Pons (tissue), 1 donor: ENCODE measurements around the gene WDR7.

Experiments
- DNase-seq: peaks from one replicate; pipeline ENCODE4 v3.0.0-alpha.2; 2016; ENCODE audit warnings: low spot score

The WDR7 gene

GRCh38 chr18:56890632-56891031 lies 239.5 kb downstream of the WDR7 start:
- no peak for DNase-seq

- DNase-seq: no peak
Observed at GRCh38 chr18:56891116-56891515, 240.0 kb downstream of the WDR7 start.

- no peak for DNase-seq
Observed at GRCh38 chr18:56891870-56892269, 240.7 kb downstream of the WDR7 start.

GRCh38 chr18:56897122-56897521 lies 246.0 kb downstream of the WDR7 start:
- DNase-seq: no peak

- no peak for DNase-seq
Observed at GRCh38 chr18:56899660-56900059, 248.5 kb downstream of the WDR7 start.

GRCh38 chr18:56900195-56901094 lies 249.3 kb downstream of the WDR7 start:
- peak; percentile 26 for DNase-seq

GRCh38 chr18:56901919-56902318 lies 250.8 kb downstream of the WDR7 start:
- DNase-seq: peak; percentile 56

GRCh38 chr18:56902653-56903052 lies 251.5 kb downstream of the WDR7 start:
- no peak for DNase-seq

GRCh38 chr18:56903686-56904085 lies 252.5 kb downstream of the WDR7 start:
- DNase-seq: no peak

- DNase-seq: no peak
Observed at GRCh38 chr18:56907771-56908170, 256.6 kb downstream of the WDR7 start.

GRCh38 chr18:56910237-56910636 lies 259.1 kb downstream of the WDR7 start:
- DNase-seq: no peak

- no peak for DNase-seq
Observed at GRCh38 chr18:56910967-56911366, 259.8 kb downstream of the WDR7 start.

GRCh38 chr18:56913941-56914340 lies 262.8 kb downstream of the WDR7 start:
- DNase-seq: peak; percentile 12

GRCh38 chr18:56919190-56919589 lies 268.0 kb downstream of the WDR7 start:
- DNase-seq: no peak

GRCh38 chr18:56921896-56922480 lies 270.8 kb downstream of the WDR7 start:
- no peak for DNase-seq

GRCh38 chr18:56926734-56927133 lies 275.6 kb downstream of the WDR7 start:
- no peak for DNase-seq

- DNase-seq: no peak
Observed at GRCh38 chr18:56927786-56928185, 276.6 kb downstream of the WDR7 start.

- DNase-seq: peak; percentile 30
Observed at GRCh38 chr18:56929886-56930285, 278.7 kb downstream of the WDR7 start.

- DNase-seq: no peak
Observed at GRCh38 chr18:56933472-56933871, 282.3 kb downstream of the WDR7 start.

GRCh38 chr18:56934131-56934530 lies 283.0 kb downstream of the WDR7 start:
- no peak for DNase-seq

GRCh38 chr18:56934906-56935305 lies 283.7 kb downstream of the WDR7 start:
- DNase-seq: no peak

GRCh38 chr18:56935434-56936040 lies 284.4 kb downstream of the WDR7 start:
- no peak for DNase-seq

GRCh38 chr18:56936457-56936856 lies 285.3 kb downstream of the WDR7 start:
- no peak for DNase-seq
